ENCODE data around the gene HSPA12A.

- TF ChIP-seq EZH2 (IDR thresholded peaks at IDR 0.05; ENCODE audit: low read length, missing control alignments), result no peak
- TF ChIP-seq, protein P1, sequence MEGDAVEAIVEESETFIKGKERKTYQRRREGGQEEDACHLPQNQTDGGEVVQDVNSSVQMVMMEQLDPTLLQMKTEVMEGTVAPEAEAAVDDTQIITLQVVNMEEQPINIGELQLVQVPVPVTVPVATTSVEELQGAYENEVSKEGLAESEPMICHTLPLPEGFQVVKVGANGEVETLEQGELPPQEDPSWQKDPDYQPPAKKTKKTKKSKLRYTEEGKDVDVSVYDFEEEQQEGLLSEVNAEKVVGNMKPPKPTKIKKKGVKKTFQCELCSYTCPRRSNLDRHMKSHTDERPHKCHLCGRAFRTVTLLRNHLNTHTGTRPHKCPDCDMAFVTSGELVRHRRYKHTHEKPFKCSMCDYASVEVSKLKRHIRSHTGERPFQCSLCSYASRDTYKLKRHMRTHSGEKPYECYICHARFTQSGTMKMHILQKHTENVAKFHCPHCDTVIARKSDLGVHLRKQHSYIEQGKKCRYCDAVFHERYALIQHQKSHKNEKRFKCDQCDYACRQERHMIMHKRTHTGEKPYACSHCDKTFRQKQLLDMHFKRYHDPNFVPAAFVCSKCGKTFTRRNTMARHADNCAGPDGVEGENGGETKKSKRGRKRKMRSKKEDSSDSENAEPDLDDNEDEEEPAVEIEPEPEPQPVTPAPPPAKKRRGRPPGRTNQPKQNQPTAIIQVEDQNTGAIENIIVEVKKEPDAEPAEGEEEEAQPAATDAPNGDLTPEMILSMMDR (conservative IDR thresholded peaks at IDR 0.05 in 1 of 2, IDR thresholded peaks at IDR 0.05 in 1 of 2; ENCODE audit: low read depth in 1 of 2, low read length in 2 of 2), result no peak
Measured at GRCh38 chr10:116656044-116656443, 86.3 kb downstream of the HSPA12A start.

Measured in fibroblast of lung (primary cell).